H1 (cell line): ENCODE results near the gene AGBL1. TPM values are rescaled to one million over a fixed set of nuclear protein-coding genes. Genes with fewer than 3 reads are reported as not detected.

ENCODE experiments used
- CTCF ChIA-PET: fragments of 300-600 bp; sonication (Branson Sonifier 250); formaldehyde crosslinking; loops from one replicate; lab custom pipeline; 2021; ENCODE audit not compliant: partially characterized antibody; lab: Charles Lee
- POLR2A ChIA-PET: fragments of 300-600 bp; sonication (Branson Sonifier 250); formaldehyde crosslinking; loops from one replicate; lab custom pipeline; 2021; ENCODE audit warnings: inconsistent platforms; ENCODE audit not compliant: partially characterized antibody; lab: Charles Lee
- DNase-seq, 2 experiments: peaks; one replicate each; pipeline versions ENCODE4 v3.0.0 to v3.0.0-alpha.2; 2010 to 2022; ENCODE audit warnings: low spot score in 2 of 2, low read depth in 1 of 2, mixed read lengths in 1 of 2
- FAIRE-seq: peaks from 2 replicates; lab custom pipeline; 2011; peaks lifted over from hg19 to GRCh38; lab: Jason Lieb, UNC
- H2AFZ ChIP-seq: 2 replicates; pipeline ENCODE4 v1.8.1; 2012; ENCODE audit warnings: low read length, inconsistent platforms
- H2AK5ac ChIP-seq: 2 replicates; pipeline ENCODE4 v1.6.1; 2013; ENCODE audit warnings: low read depth, low read length
- H2BK120ac ChIP-seq: replicated peaks from 2 replicates; pipeline ENCODE3; 2013; ENCODE audit warnings: low read depth, low read length, inconsistent platforms
- H2BK12ac ChIP-seq: 2 replicates; pipeline ENCODE4 v1.6.1; 2013; ENCODE audit warnings: low read depth, low read length
- H2BK15ac ChIP-seq: 2 replicates; pipeline ENCODE4 v1.6.1; 2013; ENCODE audit warnings: low read length
- H2BK20ac ChIP-seq: 2 replicates; pipeline ENCODE4 v1.6.1; 2013; ENCODE audit warnings: low read length
- H2BK5ac ChIP-seq: 2 replicates; pipeline ENCODE4 v1.6.1; 2013; ENCODE audit warnings: low read depth, low read length
- H3K14ac ChIP-seq: 2 replicates; pipeline ENCODE4 v1.6.1; 2013; ENCODE audit warnings: inconsistent platforms; ENCODE audit not compliant: insufficient read length
- H3K18ac ChIP-seq: 2 replicates; pipeline ENCODE4 v1.6.1; 2013; ENCODE audit warnings: low read length; ENCODE audit errors: extremely low read depth
- H3K23ac ChIP-seq: 2 replicates; pipeline ENCODE4 v1.6.1; 2013; ENCODE audit warnings: inconsistent platforms; ENCODE audit not compliant: insufficient read length
- H3K23me2 ChIP-seq: 2 replicates; pipeline ENCODE4 v1.6.1; 2013; ENCODE audit warnings: low read depth, low read length
- H3K27ac ChIP-seq: 2 replicates; pipeline ENCODE4 v1.6.1; 2011; ENCODE audit warnings: low read depth, low read length, inconsistent platforms
- H3K27me3 ChIP-seq, 4 experiments: replicated peaks in 1 of 4; 1 replicate in 1 of 4; 2 replicates in 3 of 4; pipeline versions ENCODE4 v1.6.1 to v1.8.1; 2011 to 2013; ENCODE audit warnings: low read length in 3 of 4, mild to moderate bottlenecking in 3 of 4, inconsistent platforms in 2 of 4, mixed read lengths in 2 of 4, moderate library complexity in 1 of 4; ENCODE audit not compliant: control insufficient read depth in 3 of 4, insufficient read depth in 3 of 4; ENCODE audit errors: extremely low read depth in 1 of 4
- H3K36me3 ChIP-seq, 4 experiments: 2 replicates each; pipeline versions ENCODE4 v1.6.1 to v1.8.1; 2011 to 2013; ENCODE audit warnings: mild to moderate bottlenecking in 4 of 4, low read length in 3 of 4, moderate library complexity in 2 of 4, control low read depth in 1 of 4, inconsistent platforms in 1 of 4; ENCODE audit not compliant: insufficient read depth in 4 of 4, control insufficient read depth in 2 of 4
- H3K4ac ChIP-seq: replicated peaks from 2 replicates; pipeline ENCODE3; 2013; ENCODE audit warnings: low read length, low read depth, mixed read lengths, inconsistent platforms; ENCODE audit not compliant: insufficient read length
- H3K4me1 ChIP-seq, 4 experiments: replicated peaks in 1 of 4; 1 replicate in 1 of 4; 2 replicates in 3 of 4; pipeline versions ENCODE4 v1.6.1 to v1.8.1; 2011 to 2013; ENCODE audit warnings: low read length in 3 of 4, inconsistent platforms in 2 of 4, mixed read lengths in 1 of 4; ENCODE audit not compliant: insufficient read depth in 4 of 4, control insufficient read depth in 3 of 4
- H3K4me2 ChIP-seq, 2 experiments: 2 replicates each; pipeline versions ENCODE4 v1.6.1 to v1.8.1; 2011 to 2013; ENCODE audit warnings: low read depth in 2 of 2, low read length in 2 of 2, control low read depth in 1 of 2, inconsistent platforms in 1 of 2, mild to moderate bottlenecking in 1 of 2; ENCODE audit not compliant: insufficient read depth in 1 of 2
- H3K4me3 ChIP-seq, 4 experiments: fragments of 200-600, 300-600 bp in 1 of 4; sonication (generic), shearing (Covaris generic), sonication (Bioruptor Twin) in 1 of 4; 2 replicates each; pipeline versions ENCODE4 v1.5.1 to v1.8.1; 2011 to 2016; ENCODE audit warnings: low read length in 4 of 4, low read depth in 3 of 4, control low read depth in 2 of 4, inconsistent platforms in 2 of 4, mild to moderate bottlenecking in 2 of 4, mixed read lengths in 1 of 4, moderate library complexity in 1 of 4; ENCODE audit not compliant: insufficient read depth in 2 of 4; ENCODE audit errors: extremely low read depth in 1 of 4
- H3K56ac ChIP-seq: replicated peaks from 2 replicates; pipeline ENCODE3; 2013; ENCODE audit warnings: low read depth, mild to moderate bottlenecking, mixed read lengths, low read length, inconsistent platforms; ENCODE audit not compliant: insufficient read length
- H3K79me1 ChIP-seq: 2 replicates; pipeline ENCODE4 v1.6.1; 2013; ENCODE audit warnings: low read depth, low read length, control low read depth
- H3K79me2 ChIP-seq, 2 experiments: 2 replicates each; pipeline versions ENCODE4 v1.6.1 to v1.8.1; 2012 to 2013; ENCODE audit warnings: low read length in 2 of 2, mild to moderate bottlenecking in 2 of 2, inconsistent platforms in 1 of 2; ENCODE audit not compliant: insufficient read depth in 2 of 2, control insufficient read depth in 1 of 2
- H3K9ac ChIP-seq, 4 experiments: replicated peaks in 1 of 4; 1 replicate in 1 of 4; 2 replicates in 3 of 4; pipeline versions ENCODE4 v1.6.1 to v1.8.1; 2011 to 2013; ENCODE audit warnings: low read depth in 3 of 4, low read length in 3 of 4, control low read depth in 2 of 4, mild to moderate bottlenecking in 2 of 4, moderate library complexity in 2 of 4, inconsistent platforms in 1 of 4; ENCODE audit errors: extremely low read depth in 1 of 4
- H3K9me3 ChIP-seq, 2 experiments: 2 replicates each; pipeline versions ENCODE4 v1.6.1 to v1.8.1; 2012 to 2013; ENCODE audit warnings: mild to moderate bottlenecking in 2 of 2, moderate library complexity in 2 of 2, control low read depth in 1 of 2, inconsistent platforms in 1 of 2, low read depth in 1 of 2, low read length in 1 of 2, mixed read lengths in 1 of 2; ENCODE audit not compliant: insufficient read depth in 2 of 2
- H4K20me1 ChIP-seq, 2 experiments: replicated peaks in 1 of 2; 2 replicates each; pipeline versions ENCODE3 to v1.8.1; 2011 to 2013; ENCODE audit warnings: inconsistent platforms in 2 of 2, low read length in 2 of 2, mild to moderate bottlenecking in 1 of 2; ENCODE audit not compliant: insufficient read depth in 2 of 2, control insufficient read depth in 1 of 2
- H4K5ac ChIP-seq: 2 replicates; pipeline ENCODE4 v1.6.1; 2013; ENCODE audit warnings: low read length, low read depth, mixed read lengths, inconsistent platforms; ENCODE audit not compliant: insufficient read length
- H4K8ac ChIP-seq: 2 replicates; pipeline ENCODE4 v1.8.0; 2013; ENCODE audit warnings: mild to moderate bottlenecking, moderate library complexity, low read length, inconsistent platforms; ENCODE audit not compliant: insufficient read depth; ENCODE audit errors: extremely low read depth
- H4K91ac ChIP-seq: replicated peaks from 2 replicates; pipeline ENCODE3; 2013; ENCODE audit warnings: low read length, mixed read lengths, inconsistent platforms; ENCODE audit not compliant: insufficient read length
- ATF3 ChIP-seq: IDR thresholded peaks from 2 replicates; pipeline ENCODE4 v1.6.1; 2011; ENCODE audit warnings: low read depth, mild to moderate bottlenecking, low read length; ENCODE audit not compliant: insufficient read depth
- CBX5 ChIP-seq: fragments of 300-800, 300-1000 bp; sonication (generic); IDR thresholded peaks from 2 replicates; pipeline ENCODE4 v1.7.1; 2016; ENCODE audit warnings: antibody characterized with exemption, low read length, low read depth
- CHD2 ChIP-seq: IDR thresholded peaks from 2 replicates; pipeline ENCODE4 v1.6.1; 2012; ENCODE audit warnings: low read length, improper control_type of control experiment
- JUN ChIP-seq: IDR thresholded peaks from 2 replicates; pipeline ENCODE4 v1.6.1; 2011; ENCODE audit warnings: low read depth, mild to moderate bottlenecking, improper control_type of control experiment, low read length
- KDM4A ChIP-seq: IDR thresholded peaks from one replicate; pipeline ENCODE4 v1.7.1; 2012; ENCODE audit warnings: low read depth, mild to moderate bottlenecking, moderate library complexity, low read length, inconsistent platforms; ENCODE audit not compliant: severe bottlenecking
- TCF12 ChIP-seq: IDR thresholded peaks from 2 replicates; pipeline ENCODE4 v1.6.1; 2011; ENCODE audit warnings: low read depth, mild to moderate bottlenecking, low read length
- YY1 ChIP-seq: IDR thresholded peaks from 2 replicates; pipeline ENCODE4 v1.6.1; 2011; ENCODE audit warnings: low read depth, mild to moderate bottlenecking, low read length
- WGBS, 2 experiments: shearing (Covaris generic) in 1 of 2; methylation state at CpG; one replicate each; pipeline versions ENCODE4 v1.1.6 to v1.1.7; 2013 to 2015; ENCODE audit warnings: low lambda C conversion rate in 2 of 2, mixed read lengths in 2 of 2, inconsistent platforms in 1 of 2, low coverage in 1 of 2, missing lambda C conversion rate in 1 of 2; ENCODE audit not compliant: insufficient replicate concordance in 2 of 2, insufficient coverage in 1 of 2, insufficient read length in 1 of 2; ENCODE audit errors: extremely low coverage in 1 of 2, missing lambda C conversion rate in 1 of 2; 5-methylcytosine and 5-hydroxymethylcytosine counted together
- polyA plus RNA-seq, 7 experiments: library from polyadenylated mRNA; depleted of rRNA in 3 of 7; stranded (reverse) in 5 of 7; unstranded in 2 of 7; fragments of >200 nt in 5 of 7; fragments of 200-250 nt in 2 of 7; gene quantifications; 1 replicate in 5 of 7; 2 replicates in 1 of 7; 4 replicates in 1 of 7; pipeline versions ENCODE4 v1.2.1 to v1.2.3, GENCODE V29; 2011 to 2013; ENCODE audit warnings: missing spikeins in 2 of 7, mixed read lengths in 2 of 7
- total RNA-seq: library from RNA; stranded (reverse); fragmentation: NEBNext Ultra II Directional; extraction: Animal tissue kit (Norgen Biotek cat#: 25700); gene quantifications from 2 replicates; pipeline ENCODE4 v1.2.1, GENCODE V29; 2021

AGBL1 gene
- total and polyA plus RNA-seq, 2 of the 8 experiments (the other 6 are each of a cell fraction or from before 2014, with no cell fraction given) = not detected

DNA sequence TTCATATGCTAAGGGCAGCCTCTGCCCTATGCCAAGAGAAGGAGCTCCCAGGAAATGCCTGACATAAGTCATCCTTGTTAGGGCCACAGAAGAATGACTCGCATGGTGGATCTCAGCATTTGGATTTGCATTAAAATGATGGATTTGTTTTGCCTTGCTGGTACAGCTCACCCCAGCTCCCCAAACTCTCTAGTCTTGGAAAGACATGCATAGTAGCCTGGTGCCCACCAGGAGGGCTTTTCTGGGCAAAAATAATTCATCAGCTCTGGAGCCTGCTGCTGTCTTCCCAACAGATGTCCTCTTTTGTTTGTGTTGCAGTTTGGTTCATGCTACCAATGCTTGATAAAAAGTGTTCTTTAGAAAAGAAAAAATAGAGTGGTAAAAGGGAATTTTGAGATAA, 833.0 kb downstream of the AGBL1 start:
- Histone ChIP-seq H3K36me3 (no peaks in the 10 kb centered on the region), H3K4ac (no peak overlapping the region), H2BK120ac (no peak overlapping the region), H2BK5ac (no peak overlapping the region), H4K5ac (no peak overlapping the region), H2BK12ac (no peak overlapping the region), H3K4me2 (peak overlapping the region; percentile 28 to 31), H3K23ac (no peak overlapping the region), H3K27me3 (no peaks in the 10 kb centered on the region; a peak in 1 of 7 replicates), H2BK15ac (no peak overlapping the region), H2AFZ (no peak overlapping the region), H3K18ac (no peak overlapping the region), H3K9ac (no peak overlapping the region), H2AK5ac (no peak overlapping the region), H4K8ac (no peak overlapping the region), H4K91ac (no peak overlapping the region), H3K56ac (no peak overlapping the region), H3K9me3 (no peaks in the 10 kb centered on the region), H3K14ac (no peak overlapping the region), H2BK20ac (no peak overlapping the region), H3K79me2 (no peaks in the 10 kb centered on the region), H3K23me2 (no peaks in the 10 kb centered on the region), H3K4me3 (no peak overlapping the region), H3K27ac (no peak overlapping the region), H3K79me1 (no peaks in the 10 kb centered on the region), H4K20me1 (no peaks in the 10 kb centered on the region), H3K4me1 (peaks cover 0 to 15% (median 7%) of the 10 kb centered on the region in 4 experiments; a peak in 5 of 7 replicates)
- TF ChIP-seq CHD2 (no peak), KDM4A (no peak), TCF12 (no peak), ATF3 (no peak), YY1 (0 out of 2 replicates have a peak, but pooled peaks have one; percentile 4), CBX5 (no peak), JUN (no peak)
- FAIRE-seq = no peak
- 11% methylated on average over 1 of the region's 1 CpG; no CpG with 5 or more reads in 1 of the 2 experiments for WGBS, 2 experiments
- CTCF ChIA-PET = interaction anchor here (0.6 to 1.0 kb wide), 4 partner anchors 24 to 692 kb away, joined by 3 to 4 read pairs (median 3); no protein-coding TSS in a partner anchor
- POLR2A ChIA-PET = no interaction called here
- DNase-seq = no peak
